ENCODE results near the gene KCNQ1. TPM values are rescaled to one million over a fixed set of nuclear protein-coding genes. Genes with fewer than 3 reads are reported as not detected.

Gene KCNQ1
- total RNA-seq, 1 donor from 2014 or later = 1.1 TPM

DNA sequence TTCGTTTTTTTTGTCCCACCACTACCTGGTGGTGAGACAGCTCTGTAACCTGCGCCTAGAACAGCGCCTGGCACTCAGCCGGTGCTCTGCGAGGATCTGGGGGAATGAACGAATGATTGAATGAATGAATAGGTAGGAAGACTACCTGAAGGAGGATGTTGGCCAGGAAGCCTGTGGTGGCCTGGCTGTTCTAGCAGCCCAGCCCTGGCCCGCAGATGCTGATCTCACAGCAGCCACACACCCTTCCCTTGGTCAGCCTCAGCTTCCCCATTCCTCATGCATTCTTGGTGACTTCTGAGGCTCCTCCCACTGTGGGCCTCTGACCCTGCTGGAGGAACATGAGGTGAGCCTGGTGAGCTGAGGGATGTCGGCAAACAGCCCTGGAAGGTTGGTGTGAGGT lies 4.2 kb upstream of the KCNQ1 start:
- DNase-seq (ENCODE audit: extremely low read depth, low read depth, low spot score) = no peak

DNA sequence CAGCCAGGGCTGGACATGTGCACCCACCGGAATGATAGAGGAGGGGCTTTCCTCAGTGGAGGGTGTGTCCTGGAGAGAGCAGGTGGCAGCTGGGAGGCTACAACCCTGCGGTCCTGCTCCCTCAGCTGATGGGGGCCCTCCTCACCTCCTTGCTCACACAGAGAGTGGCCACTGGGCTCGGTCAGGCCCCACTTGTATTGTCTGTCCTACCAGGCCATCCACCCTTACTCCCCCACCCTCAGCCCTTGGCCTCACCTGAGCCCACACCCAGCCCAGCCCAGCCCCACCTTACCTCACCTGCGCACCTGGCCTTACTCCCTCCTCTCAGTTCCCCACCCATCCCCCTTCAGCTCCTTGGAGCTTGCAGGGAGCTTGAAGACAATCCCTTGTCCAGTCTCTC lies 3.6 kb upstream of the KCNQ1 start:
- DNase-seq (ENCODE audit: extremely low read depth, low read depth, low spot score) = no peak

- DNase-seq (ENCODE audit: extremely low read depth, low read depth, low spot score) = no peak
These were observed 2.2 kb upstream of the KCNQ1 start for GRCh38 chr11:2442589-2442988.

- DNase-seq (ENCODE audit: extremely low read depth, low read depth, low spot score) = no peak
These were observed 1.4 kb upstream of the KCNQ1 start for GRCh38 chr11:2443406-2443805.

- no peak for DNase-seq (ENCODE audit: extremely low read depth, low read depth, low spot score)
These were observed 657 bp upstream of the KCNQ1 start, which contains the start of gene TRPM5 for GRCh38 chr11:2443881-2444820. TRPM5 (minus strand) TSS chr11:2444514; CDS start chr11:2423036, 21,478 bp downstream.

DNA sequence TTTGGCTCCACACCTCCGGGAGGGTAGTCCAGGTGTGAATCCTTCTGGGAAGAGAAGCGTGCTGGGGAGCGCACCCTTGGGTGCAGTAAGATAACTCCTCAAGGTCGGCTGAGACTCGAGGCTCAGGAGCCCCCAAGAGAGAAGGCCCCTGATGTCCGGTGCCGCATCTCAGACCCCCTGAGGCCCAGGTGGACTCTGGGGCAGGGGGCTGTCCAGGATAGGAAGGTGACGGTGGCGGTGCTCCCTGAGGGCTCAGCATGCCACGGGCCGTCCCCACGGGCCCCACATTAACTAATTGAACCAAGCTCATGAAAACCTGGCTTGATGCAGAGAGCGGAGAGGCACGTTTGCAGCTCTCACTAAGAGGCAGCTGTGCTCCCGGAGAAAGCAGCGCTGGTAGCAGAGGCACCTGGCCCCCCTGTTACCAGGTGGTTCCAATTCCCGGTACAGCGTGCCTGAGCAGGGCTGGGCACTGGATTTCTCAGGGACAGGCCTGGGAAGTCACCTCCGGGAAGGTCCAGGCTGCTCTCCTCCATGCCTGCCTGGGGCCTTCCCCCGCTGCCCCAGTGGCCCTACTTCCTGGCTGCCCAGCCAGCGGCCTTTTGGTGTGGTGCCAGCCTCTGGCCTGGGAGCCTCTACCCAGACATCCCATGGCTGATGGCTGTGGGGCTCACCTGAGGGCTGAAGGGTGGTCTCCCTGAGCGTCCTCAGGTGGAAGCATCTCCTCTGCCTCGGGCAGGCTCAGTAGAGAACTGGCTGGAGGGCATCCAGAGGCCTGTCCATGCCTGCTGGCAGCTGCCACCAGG lies 1.1 kb downstream of the KCNQ1 start:
- no peak for DNase-seq (ENCODE audit: extremely low read depth, low read depth, low spot score)

GRCh38 chr11:2446590-2447252 lies 1.9 kb downstream of the KCNQ1 start:
- no peak for DNase-seq (ENCODE audit: extremely low read depth, low read depth, low spot score)

GRCh38 chr11:2447253-2447950 lies 2.6 kb downstream of the KCNQ1 start:
- DNase-seq (ENCODE audit: extremely low read depth, low read depth, low spot score) = no peak

GRCh38 chr11:2447951-2448650 lies 3.3 kb downstream of the KCNQ1 start:
- no peak for DNase-seq (ENCODE audit: extremely low read depth, low read depth, low spot score)

DNA sequence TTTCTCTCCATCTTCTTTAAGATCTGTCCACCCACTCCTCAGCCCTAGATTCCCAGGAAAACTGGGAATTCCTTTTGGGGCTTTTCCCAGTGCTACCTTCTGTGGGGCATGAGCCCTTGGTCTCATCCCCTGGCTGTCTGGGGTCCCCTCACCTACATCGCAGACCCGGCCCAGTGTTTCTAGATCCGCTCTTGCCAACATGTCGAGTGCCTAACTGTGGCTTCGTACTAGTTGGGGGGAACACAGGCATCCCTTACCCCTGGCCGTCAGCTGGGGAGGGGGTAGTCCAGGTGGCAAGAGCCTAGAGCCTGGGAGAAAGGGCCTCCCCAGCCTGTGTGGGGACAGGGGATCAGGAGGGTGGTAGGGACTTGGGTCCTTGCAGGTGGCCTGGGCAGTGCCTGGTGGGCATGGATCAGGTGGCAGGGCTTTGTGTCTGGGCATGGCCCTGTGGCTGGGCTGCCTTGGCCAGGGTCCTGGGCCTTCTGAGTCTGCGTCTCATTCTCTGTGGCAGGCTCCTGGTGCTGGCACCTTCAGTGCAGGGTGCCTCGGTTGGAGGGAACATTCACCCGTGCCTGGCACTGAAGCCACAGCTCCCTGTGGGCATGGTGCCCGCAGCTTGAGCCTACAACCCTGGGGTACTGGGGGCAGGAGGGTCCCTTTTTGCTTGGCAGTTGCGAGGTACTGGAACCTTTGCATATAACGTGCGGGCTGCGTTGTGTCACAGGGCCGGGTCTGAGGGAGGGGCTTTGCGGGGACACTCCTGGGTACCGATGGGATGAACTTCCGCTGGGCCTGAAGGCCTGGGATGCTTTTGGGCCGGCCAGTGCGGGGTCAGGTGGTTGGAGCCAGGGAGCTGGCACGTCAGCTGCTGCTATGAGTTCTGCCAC lies 4.1 kb downstream of the KCNQ1 start:
- no peak for DNase-seq (ENCODE audit: extremely low read depth, low read depth, low spot score)

DNA sequence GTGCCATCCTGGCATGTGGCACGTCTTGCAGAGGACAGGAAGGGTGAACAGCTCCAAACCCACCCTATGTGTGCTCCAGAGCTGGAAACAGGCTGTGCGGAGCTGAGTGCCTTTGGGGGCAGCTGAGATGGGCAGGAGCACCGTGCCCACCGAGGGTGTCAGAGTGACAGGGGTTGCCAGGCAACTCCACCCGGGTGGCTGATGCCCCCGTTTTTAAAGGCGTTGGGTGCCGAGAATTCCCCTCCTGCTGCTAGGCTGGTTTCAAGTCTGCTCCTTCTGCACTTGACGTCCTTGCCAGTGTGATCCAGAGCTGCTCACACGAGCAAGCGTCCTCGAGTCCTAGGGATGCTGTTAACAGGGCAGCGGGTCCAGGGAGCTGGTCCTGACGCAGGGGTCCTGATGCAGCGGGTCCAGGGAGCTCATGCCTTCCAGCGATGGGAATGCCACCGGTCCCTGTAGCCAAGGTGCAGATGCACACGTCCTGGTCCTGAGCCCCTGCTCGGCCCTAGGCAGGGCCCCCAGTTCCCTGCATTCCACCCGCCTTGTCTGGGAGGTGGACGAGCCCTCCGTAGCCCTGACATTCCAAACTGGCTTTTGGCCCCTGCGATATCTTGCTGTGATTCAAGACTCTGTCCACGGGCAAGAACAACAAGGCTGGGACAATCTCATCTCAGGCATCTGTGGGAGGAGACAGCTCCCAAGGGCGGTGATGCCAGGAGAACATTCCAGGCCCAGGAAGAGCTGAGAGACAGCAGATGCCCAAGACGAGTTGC lies 4.9 kb downstream of the KCNQ1 start:
- no peak for DNase-seq (ENCODE audit: extremely low read depth, low read depth, low spot score)

DNA sequence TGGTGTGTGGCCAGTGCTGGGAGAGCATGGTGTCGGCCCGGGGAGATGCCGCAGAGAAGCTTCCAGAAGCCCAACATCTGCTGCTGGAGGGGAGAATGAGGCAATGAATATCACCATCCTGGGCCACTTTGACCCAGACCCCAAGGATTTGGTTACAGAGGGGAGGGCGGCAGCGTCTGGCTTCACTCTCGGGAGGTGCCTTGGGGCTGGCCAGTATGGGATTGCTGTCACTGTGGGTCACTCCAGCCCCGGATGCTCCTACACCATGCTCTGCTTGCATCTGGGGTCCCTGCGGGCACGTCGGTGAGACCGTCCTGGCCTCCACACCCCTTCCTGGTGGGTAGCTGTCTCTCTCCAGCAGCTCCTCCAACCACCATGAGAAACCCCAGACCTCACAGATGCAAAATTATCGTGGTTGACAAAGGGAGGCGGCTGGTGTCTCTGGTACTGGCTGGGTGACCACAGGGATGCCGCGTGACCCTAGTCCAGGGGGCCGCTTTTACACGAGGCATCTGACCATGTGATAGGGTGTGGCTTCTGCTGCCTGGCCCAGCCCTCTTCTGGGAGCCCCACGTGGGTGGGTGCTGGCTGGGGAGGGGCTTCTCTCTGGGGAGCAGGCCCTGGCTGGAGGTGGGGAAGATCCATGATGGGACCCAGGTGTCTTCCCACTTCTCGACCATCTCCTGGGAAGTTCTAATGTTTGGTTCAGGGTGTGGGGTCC lies 5.7 kb downstream of the KCNQ1 start:
- no peak for DNase-seq (ENCODE audit: extremely low read depth, low read depth, low spot score)

GRCh38 chr11:2451336-2451735 lies 6.5 kb downstream of the KCNQ1 start:
- no peak for DNase-seq (ENCODE audit: extremely low read depth, low read depth, low spot score)

- no peak for DNase-seq (ENCODE audit: extremely low read depth, low read depth, low spot score)
These were observed 7.1 kb downstream of the KCNQ1 start for GRCh38 chr11:2451916-2452315.

GRCh38 chr11:2452321-2453012 lies 7.7 kb downstream of the KCNQ1 start:
- DNase-seq (ENCODE audit: extremely low read depth, low read depth, low spot score) = no peak

DNA sequence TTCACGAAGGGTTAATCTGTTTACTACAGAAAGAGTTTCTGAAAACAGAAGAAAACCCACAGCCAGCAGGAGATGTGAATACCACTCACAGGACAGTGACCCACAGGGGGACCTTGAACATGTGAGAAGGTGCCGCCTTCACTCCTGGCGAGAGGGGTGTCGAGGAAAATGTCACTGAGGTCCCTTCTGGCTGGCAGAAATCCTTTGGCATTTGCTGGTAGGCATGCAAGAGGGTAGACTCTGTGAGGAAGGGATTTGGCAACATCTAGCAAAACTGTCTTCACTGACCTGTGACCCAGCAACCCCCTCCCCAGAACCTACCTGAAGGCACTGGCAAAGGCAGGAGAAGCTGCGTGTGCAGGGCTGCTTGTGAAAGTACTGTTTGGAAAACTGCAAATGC lies 8.6 kb downstream of the KCNQ1 start:
- DNase-seq (ENCODE audit: extremely low read depth, low read depth, low spot score) = no peak

DNA sequence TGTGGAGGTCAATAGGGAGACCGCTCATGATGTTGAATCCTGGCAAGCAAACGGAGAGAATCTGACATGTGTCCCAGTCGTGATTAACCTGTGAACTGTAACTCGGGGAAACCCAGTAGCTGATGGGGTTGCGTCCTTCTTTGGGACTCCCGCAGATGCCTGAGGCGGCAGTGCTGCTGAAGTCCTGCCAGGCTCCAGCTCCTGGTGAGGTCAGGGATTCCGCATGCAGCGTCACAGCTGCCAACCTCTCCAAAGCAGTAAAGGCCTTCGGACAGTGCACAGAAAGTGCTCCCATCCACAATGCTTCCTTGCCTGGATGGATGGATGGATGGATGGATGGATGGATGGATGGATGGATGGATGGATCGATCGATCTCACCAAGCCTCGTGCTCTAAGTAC lies 13.5 kb downstream of the KCNQ1 start:
- DNase-seq (ENCODE audit: extremely low read depth, low read depth, low spot score) = no peak
